ENCODE measurements around the gene CLK2. TPM values are rescaled to one million over a fixed set of nuclear protein-coding genes. Genes with fewer than 3 reads are reported as not detected.

Gene CLK2
- total and polyA plus RNA-seq, 2 of the 13 experiments (the other 11 are each of a cell fraction or from before 2014, with no cell fraction given), result 20.1 to 73.5 TPM

- DNase-seq (ENCODE audit: low spot score), result no peak
- no TSS peak for BruUV-seq (replicated peaks)
- Histone ChIP-seq H3K4me1 (ENCODE audit: insufficient read depth, low read length) (peaks cover 30% of the 10 kb centered on the region), H3K27ac (ENCODE audit: extremely low read length, insufficient read depth, low read length) (no peak overlapping the region), H3K9ac (ENCODE audit: insufficient read depth, low read depth, low read length) (no peak overlapping the region), H3K27me3 (ENCODE audit: control insufficient read depth in 1 of 2, insufficient read depth in 2 of 2, low read length in 2 of 2) (no peaks in the 10 kb centered on the region), H3K4me2 (ENCODE audit: low read depth, low read length) (no peak overlapping the region), H3K4me3 (replicated peaks in 1 of 3; ENCODE audit: insufficient read depth in 1 of 3, low read depth in 2 of 3, low read length in 3 of 3) (no peak overlapping the region), H3K36me3 (replicated peaks in 1 of 2; ENCODE audit: control insufficient read depth in 1 of 2, insufficient read depth in 2 of 2, low read length in 2 of 2) (peaks cover 0 to 12% of the 10 kb centered on the region in 2 experiments; a peak in 3 of 5 replicates), H4K20me1 (ENCODE audit: insufficient read depth, low read length) (no peaks in the 10 kb centered on the region), H3K79me2 (ENCODE audit: insufficient read depth, low read length) (peaks cover 3% of the 10 kb centered on the region), H3K9me3 (ENCODE audit: low read length) (no peaks in the 10 kb centered on the region), H2AFZ (ENCODE audit: low read length) (no peak overlapping the region)
- ChIA-PET POLR2A (no interaction called here), CTCF (ENCODE audit: low intra/inter-chr PET ratio, low total read pairs) (no interaction called here)
- in situ Hi-C loops (cut with HindIII; ENCODE audit: extremely low pct_ligation_motif_present, low pct_unique_long_range_greater_than_20kb), result no loop called here
- WGBS (ENCODE audit: low lambda C conversion rate), result 98% methylated on average over 41 of the region's 47 CpGs
- TF ChIP-seq MXD4 (CRISPR knock-in tag; IDR thresholded peaks at IDR 0.05) (no peak), SMAD9 (CRISPR knock-in tag; IDR thresholded peaks at IDR 0.05) (no peak), CHCHD3 (CRISPR knock-in tag; IDR thresholded peaks at IDR 0.05) (no peak), MIER3 (CRISPR knock-in tag; IDR thresholded peaks at IDR 0.05; ENCODE audit: borderline replicate concordance) (no peak), ZNF121 (CRISPR knock-in tag; IDR thresholded peaks at IDR 0.05) (no peak), ZNF354B (CRISPR knock-in tag; IDR thresholded peaks at IDR 0.05) (no peak), ZNF512B (CRISPR knock-in tag; IDR thresholded peaks at IDR 0.05; ENCODE audit: borderline replicate concordance) (no peak)
- intact Hi-C loops (cut with micrococcal nuclease; ENCODE audit: unreplicated experiment), result no loop called here
- no peak for FAIRE-seq
- no peak; the same call in 2 of the 3 replicates for ATAC-seq
Measured at GRCh38 chr1:155295183-155295941, 22.1 kb upstream of the CLK2 start.

All from HepG2 (cell line).